IMR-90 (cell line): ENCODE results near the gene SNRPD1. TPM values are rescaled to one million over a fixed set of nuclear protein-coding genes. Genes with fewer than 3 reads are reported as not detected.
A peak's percentile ranks its signal among the peaks of the same experiment; 100 is the strongest.

Experiments used
- ATAC-seq: fragments of 200-7000 bp; cut with Tn5 transposase; 2 replicates; pipeline ENCODE4 v1.9.1; 2020; ENCODE audit warnings: low read depth, mild to moderate bottlenecking, moderate library complexity
- BruUV-seq: library from RNA; stranded (reverse); fragments of 400-500 nt; replicated peaks from 2 replicates; lab custom pipeline; 2021; lab: Mats Ljungman, UMichigan
- CTCF ChIA-PET: fragments of 300-600 bp; formaldehyde crosslinking; extraction: SDS; loops from one replicate; lab custom pipeline; 2021; ENCODE audit warnings: antibody characterized with exemption; lab: Yijun Ruan, JAX
- POLR2A ChIA-PET: fragments of 300-600 bp; sonication (Branson Sonifier 250); formaldehyde crosslinking; loops from one replicate; lab custom pipeline; 2022; ENCODE audit warnings: antibody characterized with exemption; ENCODE audit not compliant: unreplicated experiment; lab: Charles Lee
- DNase-seq: peaks from one replicate; pipeline ENCODE4 v3.0.0; 2013
- H2AFZ ChIP-seq: replicated peaks from 2 replicates; pipeline ENCODE3; 2013; ENCODE audit warnings: low read length, mild to moderate bottlenecking; ENCODE audit not compliant: poor library complexity
- H2AK5ac ChIP-seq: 2 replicates; pipeline ENCODE4 v1.6.1; 2013; ENCODE audit warnings: low read depth, low read length, inconsistent platforms
- H2AK9ac ChIP-seq: replicated peaks from 2 replicates; pipeline ENCODE3; 2013; ENCODE audit warnings: mild to moderate bottlenecking, low read depth, low read length, moderate library complexity; ENCODE audit not compliant: poor library complexity
- H2BK120ac ChIP-seq: 2 replicates; pipeline ENCODE4 v1.6.1; 2013; ENCODE audit warnings: low read depth, low read length, inconsistent platforms
- H2BK15ac ChIP-seq: 3 replicates; pipeline ENCODE4 v1.6.1; 2013; ENCODE audit warnings: low read depth, low read length, inconsistent platforms
- H2BK20ac ChIP-seq: 2 replicates; pipeline ENCODE4 v1.6.1; 2013; ENCODE audit warnings: low read depth, mild to moderate bottlenecking, inconsistent platforms, low read length, moderate library complexity
- H2BK5ac ChIP-seq: 2 replicates; pipeline ENCODE4 v1.6.1; 2013; ENCODE audit warnings: mild to moderate bottlenecking, low read depth, low read length, inconsistent platforms; ENCODE audit not compliant: poor library complexity, severe bottlenecking
- H3K14ac ChIP-seq: replicated peaks from 2 replicates; pipeline ENCODE4 v1.6.1; 2013; ENCODE audit warnings: low read depth, low read length, inconsistent platforms
- H3K18ac ChIP-seq: 2 replicates; pipeline ENCODE4 v1.6.1; 2013; ENCODE audit warnings: low read depth, low read length, control low read depth
- H3K23ac ChIP-seq: 2 replicates; pipeline ENCODE4 v1.6.1; 2013; ENCODE audit warnings: low read depth, low read length, inconsistent platforms
- H3K27ac ChIP-seq: 2 replicates; pipeline ENCODE4 v1.5.1; 2013; ENCODE audit warnings: mild to moderate bottlenecking, control low read depth, low read length; ENCODE audit not compliant: insufficient read depth
- H3K27me3 ChIP-seq: 2 replicates; pipeline ENCODE4 v1.6.1; 2013; ENCODE audit warnings: low read length; ENCODE audit not compliant: control insufficient read depth, insufficient read depth
- H3K36me3 ChIP-seq: 2 replicates; pipeline ENCODE4 v1.6.1; 2013; ENCODE audit warnings: low read length, mixed read lengths; ENCODE audit not compliant: control insufficient read depth, insufficient read depth
- H3K4ac ChIP-seq: 2 replicates; pipeline ENCODE4 v1.6.1; 2013; ENCODE audit warnings: low read depth, low read length, inconsistent platforms
- H3K4me1 ChIP-seq: 2 replicates; pipeline ENCODE4 v1.6.1; 2013; ENCODE audit warnings: low read length, mixed read lengths; ENCODE audit not compliant: control insufficient read depth, insufficient read depth
- H3K4me2 ChIP-seq: 2 replicates; pipeline ENCODE4 v1.6.1; 2013; ENCODE audit warnings: low read depth, mild to moderate bottlenecking, control low read depth, low read length, moderate library complexity
- H3K4me3 ChIP-seq: 2 replicates; pipeline ENCODE4 v1.5.1; 2013; ENCODE audit warnings: low read depth, mild to moderate bottlenecking, control low read depth, low read length, moderate library complexity; ENCODE audit not compliant: insufficient read depth
- H3K56ac ChIP-seq: 2 replicates; pipeline ENCODE4 v1.6.1; 2013; ENCODE audit warnings: low read length, inconsistent platforms; ENCODE audit not compliant: insufficient read depth; ENCODE audit errors: extremely low read depth
- H3K79me1 ChIP-seq, 2 experiments: 2 replicates each; pipeline ENCODE4 v1.6.1; 2013; ENCODE audit warnings: low read length in 2 of 2, inconsistent platforms in 1 of 2, low read depth in 1 of 2
- H3K9ac ChIP-seq: 2 replicates; pipeline ENCODE4 v1.6.1; 2013; ENCODE audit warnings: low read depth, low read length, control low read depth
- H3K9me1 ChIP-seq: 2 replicates; pipeline ENCODE4 v1.6.1; 2013; ENCODE audit warnings: low read length, inconsistent platforms; ENCODE audit not compliant: insufficient read depth
- H3K9me3 ChIP-seq: 2 replicates; pipeline ENCODE4 v1.6.1; 2013; ENCODE audit warnings: low read length; ENCODE audit not compliant: control insufficient read depth, insufficient read depth
- H4K20me1 ChIP-seq: 2 replicates; pipeline ENCODE4 v1.6.1; 2013; ENCODE audit warnings: low read length, inconsistent platforms; ENCODE audit not compliant: insufficient read depth
- H4K5ac ChIP-seq: 2 replicates; pipeline ENCODE4 v1.6.1; 2013; ENCODE audit warnings: mild to moderate bottlenecking, low read depth, low read length, control low read depth
- H4K8ac ChIP-seq, 2 experiments: 2 replicates each; pipeline ENCODE4 v1.6.1; 2013; ENCODE audit warnings: low read depth in 2 of 2, low read length in 2 of 2, control low read depth in 1 of 2, inconsistent platforms in 1 of 2
- H4K91ac ChIP-seq: 2 replicates; pipeline ENCODE4 v1.6.1; 2013; ENCODE audit warnings: low read depth, low read length, inconsistent platforms; ENCODE audit not compliant: insufficient read depth
- BHLHE40 ChIP-seq: fragments of 150-350 bp; IDR thresholded peaks from 2 replicates; pipeline ENCODE4 v1.6.1; 2016; ENCODE audit warnings: mild to moderate bottlenecking, low read depth, low read length
- CEBPB ChIP-seq: IDR thresholded peaks from 2 replicates; pipeline ENCODE4 v1.6.1; 2012; ENCODE audit warnings: low read depth, low read length, improper control_type of control experiment
- CHD1 ChIP-seq: IDR thresholded peaks from 2 replicates; pipeline ENCODE4 v1.6.1; 2012; ENCODE audit warnings: low read depth, low read length, improper control_type of control experiment
- FOS ChIP-seq: fragments of 150-350 bp; IDR thresholded peaks from 2 replicates; pipeline ENCODE4 v1.6.1; 2016; ENCODE audit warnings: low read depth, low read length
- MXI1 ChIP-seq: IDR thresholded peaks from 2 replicates; pipeline ENCODE4 v1.6.1; 2012; ENCODE audit warnings: low read depth, mild to moderate bottlenecking, low read length, moderate library complexity, borderline replicate concordance
- POLR2A ChIP-seq: IDR thresholded peaks from 2 replicates; pipeline ENCODE4 v1.6.1; 2012; ENCODE audit warnings: mild to moderate bottlenecking, low read depth, low read length
- RCOR1 ChIP-seq: IDR thresholded peaks from 2 replicates; pipeline ENCODE4 v1.6.1; 2012; ENCODE audit warnings: mild to moderate bottlenecking, low read length, improper control_type of control experiment; ENCODE audit not compliant: insufficient replicate concordance
- RFX5 ChIP-seq: IDR thresholded peaks from 2 replicates; pipeline ENCODE4 v1.8.0; 2012; ENCODE audit warnings: low read depth, mild to moderate bottlenecking, low read length, moderate library complexity
- USF2 ChIP-seq: fragments of 150-350 bp; IDR thresholded peaks from 2 replicates; pipeline ENCODE4 v1.6.1; 2017; ENCODE audit warnings: mild to moderate bottlenecking, antibody characterized with exemption, low read length, low read depth
- WGBS, 2 experiments: methylation state at CpG; one replicate each; pipeline versions ENCODE4 v1.1.5 to v1.1.7; 2013; ENCODE audit warnings: missing lambda C conversion rate in 2 of 2; ENCODE audit not compliant: insufficient read length in 1 of 2; ENCODE audit errors: extremely low coverage in 2 of 2; 5-methylcytosine and 5-hydroxymethylcytosine counted together
- dilution Hi-C: fragments of 300-500 bp; cut with HindIII; formaldehyde crosslinking; loops from one replicate; pipeline ENCODE4 v1.14.3; 2018; ENCODE audit warnings: low sequenced_read_pairs; ENCODE audit not compliant: unreplicated experiment
- in situ Hi-C: fragments of 300-500 bp; cut with MboI; formaldehyde crosslinking; loops from 3 replicates; pipeline ENCODE4 v1.14.3; 2019; ENCODE audit warnings: low sequenced_read_pairs, inconsistent platforms, mixed read lengths
- intact Hi-C: fragments of 100-400 bp; cut with micrococcal nuclease; formaldehyde crosslinking; loops from 2 replicates; pipeline ENCODE4 v1.10.0; 2022
- polyA plus RNA-seq, 3 experiments: library from polyadenylated mRNA; depleted of rRNA; stranded (reverse); fragments of >200 nt; gene quantifications; 2 replicates each; pipeline ENCODE4 v1.2.3, GENCODE V29; 2012; ENCODE audit warnings: low replicate concordance in 1 of 3
- total RNA-seq: library from RNA; depleted of rRNA; stranded (reverse); fragments of >200 nt; gene quantifications from 2 replicates; pipeline ENCODE4 v1.2.3, GENCODE V29; 2012
- TF ChIP-seq, protein P1 (sequence below): fragments of 150-350 bp; IDR thresholded peaks from 2 replicates; pipeline ENCODE4 v1.6.1; 2016; ENCODE audit warnings: low read depth, mild to moderate bottlenecking, low read length, moderate library complexity, borderline replicate concordance
- TF ChIP-seq, protein P2 (sequence below): conservative IDR thresholded peaks from 2 replicates; pipeline ENCODE4 v1.5.1; 2012; ENCODE audit warnings: mild to moderate bottlenecking, low read depth, low read length, improper control_type of control experiment

SNRPD1 gene
- total and polyA plus RNA-seq, 2 of the 4 experiments (the other 2 are of a cell fraction) = 6.8 to 19.8 TPM

GRCh38 chr18:21599585-21600525, 12.3 kb upstream of the SNRPD1 start:
- peak overlapping the region; percentile 91 for H3K4me2 ChIP-seq
- peak overlapping the region; percentile 98 for H2AFZ ChIP-seq
- peak; percentile 56 for ATAC-seq
- POLR2A ChIA-PET = no interaction called here
- H3K14ac ChIP-seq = peak overlapping the region; percentile 93
- TF ChIP-seq BHLHE40 (no peak), CEBPB (no peak), CHD1 (no peak), USF2 (no peak), RCOR1 (no peak), POLR2A (no peak), MXI1 (0 out of 2 replicates have a peak, but pooled peaks have one; percentile 27), RFX5 (no peak), FOS (no peak)
- TF ChIP-seq, protein P1, sequence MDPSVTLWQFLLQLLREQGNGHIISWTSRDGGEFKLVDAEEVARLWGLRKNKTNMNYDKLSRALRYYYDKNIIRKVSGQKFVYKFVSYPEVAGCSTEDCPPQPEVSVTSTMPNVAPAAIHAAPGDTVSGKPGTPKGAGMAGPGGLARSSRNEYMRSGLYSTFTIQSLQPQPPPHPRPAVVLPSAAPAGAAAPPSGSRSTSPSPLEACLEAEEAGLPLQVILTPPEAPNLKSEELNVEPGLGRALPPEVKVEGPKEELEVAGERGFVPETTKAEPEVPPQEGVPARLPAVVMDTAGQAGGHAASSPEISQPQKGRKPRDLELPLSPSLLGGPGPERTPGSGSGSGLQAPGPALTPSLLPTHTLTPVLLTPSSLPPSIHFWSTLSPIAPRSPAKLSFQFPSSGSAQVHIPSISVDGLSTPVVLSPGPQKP = no peak
- TF ChIP-seq, protein P2, sequence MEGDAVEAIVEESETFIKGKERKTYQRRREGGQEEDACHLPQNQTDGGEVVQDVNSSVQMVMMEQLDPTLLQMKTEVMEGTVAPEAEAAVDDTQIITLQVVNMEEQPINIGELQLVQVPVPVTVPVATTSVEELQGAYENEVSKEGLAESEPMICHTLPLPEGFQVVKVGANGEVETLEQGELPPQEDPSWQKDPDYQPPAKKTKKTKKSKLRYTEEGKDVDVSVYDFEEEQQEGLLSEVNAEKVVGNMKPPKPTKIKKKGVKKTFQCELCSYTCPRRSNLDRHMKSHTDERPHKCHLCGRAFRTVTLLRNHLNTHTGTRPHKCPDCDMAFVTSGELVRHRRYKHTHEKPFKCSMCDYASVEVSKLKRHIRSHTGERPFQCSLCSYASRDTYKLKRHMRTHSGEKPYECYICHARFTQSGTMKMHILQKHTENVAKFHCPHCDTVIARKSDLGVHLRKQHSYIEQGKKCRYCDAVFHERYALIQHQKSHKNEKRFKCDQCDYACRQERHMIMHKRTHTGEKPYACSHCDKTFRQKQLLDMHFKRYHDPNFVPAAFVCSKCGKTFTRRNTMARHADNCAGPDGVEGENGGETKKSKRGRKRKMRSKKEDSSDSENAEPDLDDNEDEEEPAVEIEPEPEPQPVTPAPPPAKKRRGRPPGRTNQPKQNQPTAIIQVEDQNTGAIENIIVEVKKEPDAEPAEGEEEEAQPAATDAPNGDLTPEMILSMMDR = 0 out of 2 replicates have a peak, but pooled peaks have one; percentile 4
- H3K18ac ChIP-seq = peak overlapping the region; percentile 66
- H2BK15ac ChIP-seq = no peak overlapping the region
- H2AK9ac ChIP-seq = peak overlapping the region; percentile 91
- dilution Hi-C loops (no loop called here), intact Hi-C loops (loop anchor here (1.0 to 5.0 kb wide), 2 partner anchors 111 to 403 kb away; no protein-coding TSS in a partner anchor), in situ Hi-C loops (no loop called here)
- H3K9me3 ChIP-seq = no peaks in the 10 kb centered on the region
- H4K20me1 ChIP-seq = no peaks in the 10 kb centered on the region
- peak overlapping the region; percentile 95 for H3K23ac ChIP-seq
- no TSS peak for BruUV-seq
- H3K4me3 ChIP-seq = peak overlapping the region; percentile 81
- no peak overlapping the region for H2BK20ac ChIP-seq
- peak; percentile 9 for DNase-seq
- H4K8ac ChIP-seq = peak overlapping the region; percentile 58 to 91
- peak overlapping the region; percentile 82 for H4K91ac ChIP-seq
- WGBS, 2 experiments = 3% methylated on average over 15 of the region's 67 CpGs; no CpG with 5 or more reads in 1 of the 2 experiments
- CTCF ChIA-PET = interaction anchor here (0.6 to 2.0 kb wide), 11 partner anchors 10 to 194 kb away, joined by 3 to 14 read pairs (median 4); partner anchors contain the start of gene SNRPD1
- H3K27ac ChIP-seq = peak overlapping the region; percentile 90
- H3K9ac ChIP-seq = peak overlapping the region; percentile 92
- H3K4me1 ChIP-seq = 0 out of 2 replicates have a peak, but pooled peaks cover 2% of the 10 kb centered on the region
- H2AK5ac ChIP-seq = peak overlapping the region; percentile 65
- peak overlapping the region; percentile 86 for H3K4ac ChIP-seq
- peak overlapping the region; percentile 44; the same call in 1 of the 2 replicates for H2BK120ac ChIP-seq
- H3K9me1 ChIP-seq = no peaks in the 10 kb centered on the region
- no peaks in the 10 kb centered on the region for H3K36me3 ChIP-seq
- H2BK5ac ChIP-seq = peak overlapping the region; percentile 82
- peak overlapping the region; percentile 63; the same call in 1 of the 2 replicates for H3K56ac ChIP-seq
- H3K79me1 ChIP-seq = peaks cover 7 to 24% of the 10 kb centered on the region in 2 experiments
- peak overlapping the region; percentile 70 for H4K5ac ChIP-seq
- no peaks in the 10 kb centered on the region for H3K27me3 ChIP-seq
